WTC11 (cell line): ENCODE results near the gene DDX5.

Source experiments
- CTCF ChIP-seq: fragments of 200-600 bp; IDR thresholded peaks from 2 replicates; pipeline ENCODE4 v1.8.0; 2022; ENCODE audit warnings: antibody characterized with exemption
- E2F4 ChIP-seq: sonication (generic); formaldehyde crosslinking; IDR thresholded peaks from 2 replicates; pipeline ENCODE4 v1.8.1; 2022; ENCODE audit warnings: low read depth, mild to moderate bottlenecking, moderate library complexity, missing genetic modification reagents, borderline replicate concordance
- E2F5 ChIP-seq: sonication (generic); formaldehyde crosslinking; IDR thresholded peaks from 2 replicates; pipeline ENCODE4 v1.8.1; 2022; ENCODE audit warnings: mild to moderate bottlenecking, moderate library complexity, missing genetic modification reagents
- ELF4 ChIP-seq: sonication (generic); formaldehyde crosslinking; IDR thresholded peaks from 2 replicates; pipeline ENCODE4 v1.8.1; 2022; ENCODE audit warnings: low read depth, mild to moderate bottlenecking, moderate library complexity, missing genetic modification reagents
- JAZF1 ChIP-seq: fragments of 250-450 bp; sonication (Bioruptor Pico); IDR thresholded peaks from 2 replicates; pipeline ENCODE4 v1.9.0; 2021; ENCODE audit warnings: moderate library complexity, mild to moderate bottlenecking, inconsistent platforms
- TCF7 ChIP-seq: sonication (generic); formaldehyde crosslinking; IDR thresholded peaks from 2 replicates; pipeline ENCODE4 v1.8.0; 2022; ENCODE audit warnings: mild to moderate bottlenecking, low read depth, missing genetic modification reagents, moderate library complexity
- USF2 ChIP-seq: sonication (generic); formaldehyde crosslinking; IDR thresholded peaks from 2 replicates; pipeline ENCODE4 v1.8.1; 2023; ENCODE audit warnings: mild to moderate bottlenecking, missing genetic modification reagents, moderate library complexity
- ZNF121 ChIP-seq: sonication (generic); formaldehyde crosslinking; IDR thresholded peaks from 2 replicates; pipeline ENCODE4 v1.8.0; 2023; ENCODE audit warnings: missing genetic modification reagents

GRCh38 chr17:64537488-64537887 lies 31.4 kb upstream of the DDX5 start:
- TF ChIP-seq CTCF: no peak
- TF ChIP-seq JAZF1 (CRISPR knock-in tag): no peak
- no peak for TF ChIP-seq E2F4 (CRISPR knock-in tag)
- no peak for TF ChIP-seq ELF4 (CRISPR knock-in tag)
- TF ChIP-seq E2F5 (CRISPR knock-in tag): no peak
- TF ChIP-seq ZNF121 (CRISPR knock-in tag): no peak
- no peak for TF ChIP-seq USF2
- TF ChIP-seq TCF7: no peak
